Measurements from ENCODE around the gene MMP2.

Gene MMP2

GRCh38 chr16:55508271-55508921 is 29.4 kb downstream of the MMP2 start:
- Histone ChIP-seq H3K4me3 (ENCODE audit: insufficient read depth, low read length, poor library complexity, severe bottlenecking) (no peak overlapping the region), H3K27ac (ENCODE audit: low read depth, low read length) (no peak overlapping the region)

GRCh38 chr16:55508941-55509931 is 30.2 kb downstream of the MMP2 start, which contains the start of gene LPCAT2:
Gene LPCAT2 (plus strand): TSS chr16:55509072. CDS start chr16:55509182, 110 bp downstream.
- Histone ChIP-seq H3K9me3 (ENCODE audit: insufficient read depth, low read length) (no peaks in the 10 kb centered on the region), H4K20me1 (ENCODE audit: low read depth, low read length) (no peaks in the 10 kb centered on the region), H2AFZ (ENCODE audit: low read depth, low read length, severe bottlenecking) (no peak within 1 kb of the TSS), H3K79me2 (ENCODE audit: insufficient read depth, low read length) (no peaks in the 10 kb centered on the region), H3K9me2 (replicated peaks; ENCODE audit: insufficient read depth, low read length) (no peaks in the 10 kb centered on the region), H3K36me3 (ENCODE audit: low read length) (no peaks in the 10 kb centered on the region), H3K9ac (ENCODE audit: low read length) (no peak within 1 kb of the TSS), H3K4me2 (ENCODE audit: low read depth, low read length, poor library complexity, severe bottlenecking) (no peak within 1 kb of the TSS), H3K27me3 (ENCODE audit: low read length) (no peaks in the 10 kb centered on the region), H3K27ac (ENCODE audit: low read depth, low read length) (no peak within 1 kb of the TSS), H3K4me3 (ENCODE audit: insufficient read depth, low read length, poor library complexity, severe bottlenecking) (no peak within 1 kb of the TSS), H3F3A (ENCODE audit: insufficient read depth) (no peaks in the 10 kb centered on the region)
- TF ChIP-seq EZH2phosphoT487 (conservative IDR thresholded peaks at IDR 0.05; ENCODE audit: low read length) (no peak), CTCF (IDR thresholded peaks at IDR 0.05; ENCODE audit: insufficient read depth, low read length, poor library complexity, severe bottlenecking) (no peak)

More at GRCh38 chr16:55508271-55508921, 29.4 kb downstream of the MMP2 start:
- TF ChIP-seq EZH2phosphoT487 (conservative IDR thresholded peaks at IDR 0.05; ENCODE audit: low read length) (no peak), CTCF (IDR thresholded peaks at IDR 0.05; ENCODE audit: insufficient read depth, low read length, poor library complexity, severe bottlenecking) (no peak)
- Histone ChIP-seq H3K36me3 (ENCODE audit: low read length) (no peaks in the 10 kb centered on the region), H3K9me2 (replicated peaks; ENCODE audit: insufficient read depth, low read length) (no peaks in the 10 kb centered on the region), H3K9ac (ENCODE audit: low read length) (no peak overlapping the region), H3K79me2 (ENCODE audit: insufficient read depth, low read length) (no peaks in the 10 kb centered on the region), H3F3A (ENCODE audit: insufficient read depth) (no peaks in the 10 kb centered on the region), H4K20me1 (ENCODE audit: low read depth, low read length) (no peaks in the 10 kb centered on the region), H3K9me3 (ENCODE audit: insufficient read depth, low read length) (no peaks in the 10 kb centered on the region), H3K27me3 (ENCODE audit: low read length) (no peaks in the 10 kb centered on the region), H3K4me2 (ENCODE audit: low read depth, low read length, poor library complexity, severe bottlenecking) (no peak overlapping the region), H2AFZ (ENCODE audit: low read depth, low read length, severe bottlenecking) (no peak overlapping the region)

GRCh38 chr16:55510185-55510805 is 31.3 kb downstream of the MMP2 start:
- H3K9ac ChIP-seq (ENCODE audit: low read length): no peak overlapping the region
- no peak overlapping the region for H3K4me2 ChIP-seq (ENCODE audit: low read depth, low read length, poor library complexity, severe bottlenecking)
- H2AFZ ChIP-seq (ENCODE audit: low read depth, low read length, severe bottlenecking): no peak overlapping the region
- H3K9me3 ChIP-seq (ENCODE audit: insufficient read depth, low read length): no peaks in the 10 kb centered on the region
- H4K20me1 ChIP-seq (ENCODE audit: low read depth, low read length): no peaks in the 10 kb centered on the region
- H3K36me3 ChIP-seq (ENCODE audit: low read length): no peaks in the 10 kb centered on the region
- H3K9me2 ChIP-seq (replicated peaks; ENCODE audit: insufficient read depth, low read length): no peaks in the 10 kb centered on the region
- no peaks in the 10 kb centered on the region for H3K79me2 ChIP-seq (ENCODE audit: insufficient read depth, low read length)
- no peak overlapping the region for H3K4me3 ChIP-seq (ENCODE audit: insufficient read depth, low read length, poor library complexity, severe bottlenecking)
- H3F3A ChIP-seq (ENCODE audit: insufficient read depth): no peaks in the 10 kb centered on the region
- H3K27ac ChIP-seq (ENCODE audit: low read depth, low read length): no peak overlapping the region
- TF ChIP-seq CTCF (IDR thresholded peaks at IDR 0.05; ENCODE audit: insufficient read depth, low read length, poor library complexity, severe bottlenecking) (no peak), EZH2phosphoT487 (conservative IDR thresholded peaks at IDR 0.05; ENCODE audit: low read length) (no peak)
- H3K27me3 ChIP-seq (ENCODE audit: low read length): no peaks in the 10 kb centered on the region
